Effector CD4-positive, alpha-beta T cell (primary cell): ENCODE measurements around the gene LMAN2.
A peak's percentile ranks its signal among the peaks of the same experiment; 100 is the strongest.
"Not testable (repeated sequence)": the region's sequence is repeated elsewhere in the genome, so short reads cannot be mapped to it uniquely, and the experiment has no call there.

Experiments
- DNase-seq: peaks from one replicate; pipeline ENCODE4 v3.0.0-alpha.2; 2020

The LMAN2 gene

DNA sequence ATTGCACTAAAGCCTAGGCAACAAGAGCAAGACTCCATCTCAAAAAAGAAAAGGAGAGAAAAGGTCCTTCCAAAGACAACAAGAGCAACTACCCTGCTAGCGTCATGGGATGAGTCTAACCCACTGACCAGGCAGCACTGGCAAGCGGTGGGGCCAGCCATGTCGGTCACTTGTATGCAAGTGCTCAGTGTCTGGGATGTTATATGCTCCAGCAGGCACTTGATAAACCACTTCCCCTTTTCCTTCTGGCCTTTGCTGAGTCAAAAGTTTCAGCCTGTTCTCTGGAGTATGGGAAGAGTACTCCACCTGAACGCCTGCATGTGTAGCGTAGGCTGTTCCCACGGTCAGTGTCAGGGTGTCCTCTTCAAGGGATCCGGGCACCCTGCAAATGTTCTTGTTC, 30.6 kb downstream of the LMAN2 start:
- no peak for DNase-seq

DNA sequence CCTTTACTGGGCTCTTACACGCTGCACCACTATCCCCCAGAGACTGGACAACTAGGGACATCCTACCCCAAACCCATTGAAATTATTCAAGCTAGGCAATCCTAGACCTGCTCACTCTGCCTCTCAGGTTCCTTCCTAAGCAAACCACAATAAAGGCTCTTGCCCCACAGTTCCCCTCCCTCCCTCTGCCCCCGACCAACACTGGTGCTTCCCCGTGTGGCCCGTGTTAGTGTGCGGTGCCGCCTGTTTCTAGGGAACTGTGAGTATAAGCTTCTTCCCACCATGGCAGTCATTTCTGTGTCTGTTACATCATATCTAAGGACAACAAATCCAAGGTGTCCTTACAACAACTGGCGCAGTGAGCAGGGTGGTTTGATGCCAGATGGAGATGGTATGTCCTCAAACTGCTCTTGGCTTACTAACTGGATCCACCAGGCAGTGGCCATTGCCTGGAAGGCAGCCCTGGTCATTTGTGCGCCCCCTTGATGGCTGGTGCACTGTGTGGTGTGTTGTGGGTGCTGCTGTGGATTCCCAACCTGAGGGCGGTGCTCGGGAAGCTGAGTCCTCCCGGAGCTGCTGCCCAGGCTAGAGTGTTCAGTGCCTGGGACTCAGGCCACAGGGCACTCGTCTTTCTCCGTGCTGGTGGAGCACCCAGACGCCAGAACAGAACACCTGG, 31.4 kb downstream of the LMAN2 start:
- DNase-seq, result no peak

DNA sequence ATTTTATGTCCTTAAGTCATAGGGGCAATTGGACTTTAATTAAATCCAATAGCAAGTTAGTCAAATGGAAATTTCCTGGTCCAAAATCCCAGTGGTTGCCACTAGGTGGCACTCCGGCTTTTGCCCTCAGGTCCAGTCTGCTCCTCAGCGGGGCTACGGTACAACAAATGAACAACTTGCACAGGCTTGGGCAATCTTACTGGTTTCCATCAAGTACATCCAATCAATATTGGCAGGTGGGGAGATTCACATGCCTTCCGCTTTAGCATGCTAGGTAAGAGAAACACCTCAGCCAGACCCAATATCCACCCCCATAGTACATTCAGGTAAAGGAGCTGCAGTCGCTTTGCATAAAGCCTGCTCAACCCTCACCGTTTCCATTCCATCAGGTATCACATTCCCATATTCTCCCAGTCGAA, 33.5 kb downstream of the LMAN2 start:
- peak; percentile 65 for DNase-seq

DNA sequence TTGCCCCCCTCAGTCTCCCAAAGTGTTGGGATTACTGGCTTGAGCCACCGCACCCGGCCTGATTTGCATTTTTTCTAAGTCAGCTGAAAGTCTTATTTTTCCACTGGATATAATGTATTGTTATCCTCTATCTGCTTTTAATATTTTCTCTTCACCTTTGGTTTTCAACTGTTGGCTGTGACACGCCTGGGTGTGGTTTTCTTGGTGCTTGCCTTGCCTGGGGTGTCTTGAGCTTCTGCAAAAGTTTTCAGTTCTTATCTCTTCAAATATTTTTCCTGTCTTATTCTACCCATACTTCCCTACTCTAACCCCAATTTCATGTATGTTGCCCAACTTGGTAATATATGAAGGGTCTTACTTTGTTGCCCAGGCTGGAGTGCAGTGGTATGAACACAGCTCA, 35.5 kb downstream of the LMAN2 start:
- DNase-seq, result no peak

DNA sequence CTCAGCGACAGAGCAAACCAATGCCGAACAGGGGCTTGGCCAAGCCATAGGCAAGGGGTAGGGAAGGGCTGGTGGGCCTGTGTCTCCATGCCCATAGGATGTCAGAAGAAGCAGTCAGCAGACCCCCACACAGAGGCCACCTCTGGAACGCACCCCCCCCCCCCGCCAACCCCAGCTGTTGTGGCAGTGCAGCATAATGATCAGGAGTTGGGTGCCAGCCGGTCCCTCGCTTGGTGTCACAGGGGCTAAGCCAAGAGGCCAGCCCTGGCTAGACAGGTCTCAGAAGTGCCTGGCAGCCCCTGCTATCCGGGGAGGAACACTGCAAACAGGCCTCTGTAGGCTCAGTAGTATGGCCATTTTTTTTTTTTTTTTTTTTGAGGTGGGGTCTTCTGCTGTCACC, 36.1 kb downstream of the LMAN2 start:
- DNase-seq, result no peak

DNA sequence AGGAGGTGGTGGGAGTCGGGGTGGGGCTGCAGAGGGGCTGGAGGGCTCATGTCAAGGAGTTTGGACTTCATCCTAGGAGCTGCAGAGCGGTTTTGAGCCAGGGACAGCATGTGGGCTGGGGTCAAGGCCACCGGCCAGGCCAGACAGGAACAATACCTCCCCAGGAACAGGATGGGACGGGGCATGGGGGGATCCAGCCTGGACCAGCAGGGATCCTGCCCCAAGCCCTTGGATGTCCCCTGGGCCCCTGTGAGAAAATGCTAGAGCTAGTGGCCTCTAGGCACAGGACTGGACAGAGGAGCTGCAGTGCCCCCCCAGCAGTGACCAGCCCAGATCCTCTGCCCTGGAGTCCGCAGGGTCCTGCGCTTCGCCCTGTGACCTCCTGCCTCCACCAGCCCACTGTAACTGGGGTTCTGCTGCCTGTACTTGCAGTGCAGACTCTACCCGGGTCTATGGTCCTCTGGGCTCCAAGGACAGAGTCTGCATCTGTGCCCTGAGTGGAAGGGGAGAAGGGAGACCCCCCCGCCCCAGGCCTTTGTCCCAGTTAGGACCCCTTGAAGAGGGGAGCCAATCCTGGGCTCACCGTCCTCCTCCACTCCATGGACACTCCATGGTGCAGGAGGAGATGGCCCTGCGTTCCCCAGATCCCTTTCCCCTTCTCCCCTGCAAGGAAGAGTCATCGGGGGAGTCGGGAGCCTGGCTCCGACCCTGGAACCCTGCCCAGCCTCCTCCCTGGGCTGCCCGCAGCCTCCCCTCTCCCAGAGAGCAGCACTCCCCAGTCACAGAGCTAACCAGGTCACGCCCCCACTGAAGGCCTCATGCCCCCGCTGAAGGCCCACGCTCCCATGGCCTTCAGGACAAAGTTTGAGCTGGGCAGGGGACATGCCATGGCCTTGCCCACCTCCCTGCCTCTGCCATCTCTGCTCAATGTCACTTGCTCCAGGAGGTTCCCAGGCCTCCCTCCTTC, 36.8 kb downstream of the LMAN2 start:
- no peak for DNase-seq

DNA sequence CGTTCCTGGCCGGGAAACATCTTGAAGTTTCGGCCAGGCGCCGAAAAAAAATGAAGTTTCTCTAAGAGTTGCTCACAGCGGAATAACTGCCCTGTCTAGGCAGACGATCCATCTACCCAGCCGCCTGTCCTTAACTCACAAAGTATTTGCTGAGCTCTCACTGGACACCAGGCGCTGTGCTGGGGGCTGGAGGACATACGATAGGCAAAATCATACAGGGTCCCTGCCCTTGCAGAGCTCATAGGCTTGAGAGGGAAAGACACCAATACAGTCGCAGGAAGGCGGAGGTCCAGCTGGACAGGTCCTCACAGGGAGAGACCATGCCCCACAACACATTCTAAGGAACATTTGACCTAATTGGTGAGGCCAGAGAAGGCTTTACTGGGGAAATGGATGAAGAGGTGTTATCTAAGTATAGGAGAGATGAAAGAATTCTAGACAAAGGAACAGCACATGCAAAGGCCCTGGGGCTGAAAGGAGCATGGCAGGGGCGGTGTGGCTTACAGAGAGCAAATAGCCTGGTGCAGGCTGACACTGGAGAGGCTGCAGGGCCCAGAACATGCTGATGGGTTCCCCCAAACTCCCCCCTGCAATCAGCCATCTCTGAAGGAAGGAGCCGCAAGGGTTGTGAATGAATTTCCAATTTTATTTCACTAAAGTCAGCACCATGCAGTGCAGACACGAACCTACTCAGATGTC, 37.8 kb downstream of the LMAN2 start:
- DNase-seq, result no peak

DNA sequence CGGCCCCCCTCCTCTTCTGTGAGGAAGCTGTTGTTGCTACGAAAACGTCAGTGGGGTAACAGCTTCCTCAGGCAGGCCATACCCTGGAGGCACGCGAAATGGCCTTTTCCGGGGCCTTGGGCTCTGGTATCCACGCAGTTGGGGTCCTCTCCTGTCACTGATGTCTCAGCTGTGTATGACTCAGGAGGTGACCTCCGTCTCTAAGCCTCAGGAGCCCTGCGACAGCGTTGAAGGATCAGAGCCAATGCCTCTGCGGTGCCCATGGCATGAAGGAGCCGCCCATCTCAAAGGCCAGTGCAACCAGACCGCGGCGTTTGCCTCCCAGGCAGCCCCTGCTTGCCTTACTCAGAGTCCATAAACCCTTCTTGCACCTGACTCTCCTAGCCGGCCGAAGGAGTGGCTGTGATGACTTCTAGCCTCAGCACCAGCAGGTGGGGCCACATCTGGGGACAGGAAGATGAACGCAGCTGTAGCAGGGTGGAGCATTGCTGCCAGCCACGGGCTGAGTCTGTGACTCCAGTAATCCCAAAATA, 38.8 kb downstream of the LMAN2 start:
- DNase-seq, result no peak

DNA sequence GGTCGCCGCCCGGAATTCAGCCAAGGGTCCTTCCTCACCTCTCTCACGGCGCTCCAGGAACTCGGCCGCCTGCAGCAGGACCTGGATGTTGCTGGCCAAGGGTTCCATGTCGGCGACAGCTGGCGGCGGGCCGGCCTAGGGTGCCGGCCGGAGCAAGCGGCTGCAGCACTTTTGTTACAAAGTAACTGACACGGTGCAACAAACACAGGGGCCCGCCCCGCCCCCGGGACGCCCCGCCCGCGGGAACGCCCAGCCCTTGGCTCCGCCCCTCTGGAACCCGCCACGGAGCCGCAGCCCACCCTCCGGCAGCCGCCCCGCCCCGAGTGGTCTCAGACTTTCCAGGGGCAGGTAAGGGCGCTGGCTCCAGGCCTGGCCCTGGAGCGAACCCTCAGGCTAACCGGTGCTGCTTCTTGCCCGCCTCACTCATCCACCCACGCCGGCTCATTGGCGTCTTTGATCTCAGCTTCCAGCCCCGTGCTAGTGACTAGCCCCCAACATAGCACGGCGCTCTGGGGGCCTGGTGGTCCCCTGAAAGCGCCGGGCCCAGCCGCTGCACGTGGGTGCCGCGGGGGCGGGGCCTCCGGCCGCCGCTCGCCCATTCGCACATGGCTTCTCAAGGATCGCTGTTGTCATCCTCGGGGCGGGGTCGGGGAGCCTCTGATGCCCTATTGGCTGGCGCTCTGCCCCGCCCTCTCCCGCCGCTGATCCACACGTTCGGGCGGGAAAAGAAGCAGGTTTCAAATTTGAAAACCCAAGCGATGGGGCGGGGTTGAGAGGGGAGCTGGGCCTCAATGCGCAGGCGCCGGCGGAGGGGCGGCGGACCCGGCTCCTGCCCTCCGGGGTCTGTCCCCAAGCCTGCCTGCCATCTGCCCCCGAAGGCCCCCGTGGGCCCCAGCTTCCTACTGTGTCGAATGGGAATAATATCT, 39.5 kb downstream of the LMAN2 start, which contains the start of gene MXD3:
Gene MXD3, minus strand, starts transcription at position 176 of the 926 bp plus-strand sequence. Its CDS starts 68 bp downstream, at position 108.
- DNase-seq, result peak; percentile 92

DNA sequence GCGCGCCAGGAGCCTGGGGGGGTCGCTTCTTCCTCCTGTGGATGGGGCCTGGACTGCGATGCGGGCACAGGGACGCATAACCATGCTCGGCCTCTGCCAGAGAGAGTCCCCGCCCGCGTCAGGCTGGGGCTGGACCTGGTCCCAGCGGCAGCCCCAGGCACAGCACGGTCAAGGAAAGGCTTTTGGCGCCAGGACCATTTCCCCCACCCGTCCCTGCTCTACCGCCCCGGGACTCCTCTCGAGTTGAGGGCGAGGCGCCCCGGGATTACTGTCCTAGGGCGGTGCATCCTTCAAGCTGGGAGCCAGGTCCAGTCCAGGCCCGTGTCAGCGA, 40.1 kb downstream of the LMAN2 start:
- DNase-seq, result no peak

DNA sequence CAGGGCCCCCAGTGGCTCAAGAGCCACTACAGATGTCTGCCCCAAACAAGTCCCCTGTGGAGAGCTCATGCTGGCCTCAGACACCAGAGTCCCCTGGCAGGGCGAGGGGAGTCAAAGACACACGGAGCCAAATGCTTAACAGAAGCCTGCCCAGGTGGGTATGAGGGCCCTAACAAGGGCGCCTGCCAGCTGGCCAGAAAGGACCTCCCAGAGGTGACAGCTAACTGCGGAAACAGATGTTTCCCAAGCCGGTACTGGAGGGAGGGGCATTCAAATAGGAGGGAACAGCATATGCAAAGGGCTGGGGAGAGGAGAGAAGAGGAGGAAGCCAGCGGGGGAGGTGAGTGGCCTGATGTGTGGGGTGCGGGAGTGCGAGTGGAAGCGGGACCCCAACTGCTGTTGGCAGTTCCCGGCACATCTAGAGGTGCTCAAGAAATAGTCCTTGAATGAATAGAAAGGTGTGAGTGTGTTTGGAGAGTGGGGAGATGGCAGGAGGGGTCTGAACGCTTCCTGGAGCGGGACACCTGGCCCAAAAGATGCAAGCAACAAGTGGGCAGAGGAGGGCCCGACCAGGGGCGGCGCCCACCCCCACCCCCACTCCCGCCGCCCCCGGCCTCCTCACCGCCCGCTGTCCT, 40.6 kb downstream of the LMAN2 start:
- DNase-seq, result no peak

DNA sequence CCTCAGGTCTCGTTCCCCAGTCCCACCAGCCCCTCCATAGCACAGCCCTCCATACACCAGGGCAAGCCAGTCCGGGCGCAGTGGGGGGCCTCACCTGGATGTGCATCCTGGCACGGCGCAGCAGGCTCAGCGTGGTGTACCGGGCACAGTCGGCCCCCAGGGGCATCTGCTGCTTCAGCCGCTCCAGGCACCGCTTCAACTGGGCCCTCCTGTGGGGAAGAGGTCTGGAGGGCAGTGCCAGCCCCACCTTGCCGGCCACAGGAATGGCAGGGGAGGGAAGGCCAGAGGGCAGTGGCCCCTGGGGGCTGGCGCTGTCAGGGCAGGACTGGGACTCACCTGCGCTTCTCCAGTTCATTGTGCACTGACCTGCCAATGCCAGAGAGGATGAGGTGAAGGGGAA, 41.1 kb downstream of the LMAN2 start:
- no peak for DNase-seq

DNA sequence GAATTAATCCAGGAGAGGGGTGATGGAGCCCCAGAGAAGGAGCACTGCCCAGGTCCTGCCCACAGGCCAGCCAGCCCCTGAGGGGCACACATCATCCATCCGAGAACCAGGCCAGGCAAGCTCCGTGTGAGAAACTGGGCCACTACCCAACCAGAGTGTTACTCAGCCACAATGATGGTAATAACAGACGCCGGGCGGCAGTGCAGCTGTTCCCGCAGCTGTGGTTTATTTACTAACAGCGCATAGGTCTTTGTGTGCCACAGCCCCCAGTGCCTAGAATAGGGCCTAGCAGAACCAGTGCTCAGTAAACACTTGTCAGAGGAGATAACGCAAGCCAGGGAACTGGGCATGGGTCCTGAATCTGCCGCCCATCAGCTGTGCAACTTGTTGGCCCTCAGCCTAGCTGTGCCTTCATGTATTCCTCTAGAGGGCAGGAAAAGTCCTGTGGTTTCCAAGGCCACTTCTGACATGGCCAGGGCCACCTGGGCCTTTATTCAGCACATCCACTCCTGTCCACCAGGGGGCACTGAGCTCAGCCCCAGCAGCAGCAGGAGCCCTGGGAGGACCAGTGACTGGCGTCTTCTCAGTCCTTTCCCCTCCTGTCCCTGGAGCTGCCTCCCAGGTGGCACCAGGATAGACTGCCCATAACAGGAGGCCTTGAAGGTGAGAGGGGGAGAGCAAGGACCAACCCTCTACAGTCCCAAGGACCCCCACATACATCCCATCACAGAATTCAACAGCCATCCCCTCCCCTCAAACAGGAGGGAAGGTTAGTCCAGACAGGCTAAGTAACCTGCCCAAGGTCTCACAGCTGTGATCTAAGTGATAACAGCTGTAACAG, 41.9 kb downstream of the LMAN2 start:
- DNase-seq, result peak; percentile 60

DNA sequence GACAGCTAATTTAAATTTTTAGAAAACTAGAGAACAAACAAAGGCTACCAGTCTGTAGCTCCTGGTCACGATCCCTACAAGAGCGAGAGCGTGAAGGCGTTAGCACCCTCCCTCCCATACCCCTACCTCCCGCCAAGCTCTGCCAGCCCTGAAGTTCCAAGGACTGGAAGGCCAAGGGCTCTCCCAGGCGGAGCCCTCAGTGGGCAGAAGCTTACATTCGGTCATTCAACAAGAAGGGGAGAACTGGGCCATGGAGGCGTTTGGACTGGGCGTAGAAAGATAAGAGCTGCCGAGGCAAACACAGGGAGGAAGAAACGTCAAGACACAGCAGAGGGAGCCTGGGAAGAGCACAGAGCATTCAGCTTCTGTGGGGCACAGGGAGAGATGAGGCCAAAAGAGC, 42.7 kb downstream of the LMAN2 start:
- no peak for DNase-seq

DNA sequence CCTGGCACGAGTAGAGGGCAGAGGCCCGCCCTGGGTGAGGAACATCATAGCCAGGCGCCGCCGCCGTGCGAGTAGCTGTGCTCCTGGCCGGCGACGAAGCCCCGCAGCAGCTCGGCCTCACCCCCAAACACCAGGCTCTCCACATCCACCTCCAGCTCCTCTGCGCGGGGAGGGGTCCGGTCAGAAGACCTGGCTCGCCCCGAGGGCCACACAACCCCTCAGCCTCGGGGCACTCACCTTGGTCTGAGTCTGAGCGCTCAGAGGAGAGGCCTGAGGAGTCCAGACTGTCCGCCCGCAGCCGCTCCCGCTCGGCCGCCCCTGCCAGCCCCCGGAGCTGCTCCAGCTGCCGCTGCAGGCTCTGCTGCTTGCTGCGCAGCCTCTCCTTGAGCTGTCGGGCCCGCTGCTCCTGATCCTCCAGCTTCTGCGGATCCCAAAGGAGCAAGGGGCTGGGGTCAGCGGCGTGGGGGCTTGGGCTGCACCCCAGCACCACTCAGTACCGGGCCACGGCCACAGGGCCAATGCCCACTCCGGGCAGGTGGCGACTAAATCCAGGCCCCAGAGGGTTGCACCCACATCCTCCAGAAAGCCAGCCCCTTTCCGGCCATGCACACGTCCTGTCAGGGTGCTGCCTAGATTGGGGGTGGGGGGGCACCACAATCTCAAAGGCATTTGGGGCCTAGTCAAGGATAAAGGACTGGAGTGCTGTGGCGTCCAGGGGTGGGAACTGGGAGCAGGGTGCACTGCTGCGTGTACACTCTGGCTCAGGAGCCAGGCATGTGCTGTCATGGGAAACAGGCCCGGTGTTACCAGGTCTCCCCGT, 43.7 kb downstream of the LMAN2 start:
- no peak for DNase-seq

DNA sequence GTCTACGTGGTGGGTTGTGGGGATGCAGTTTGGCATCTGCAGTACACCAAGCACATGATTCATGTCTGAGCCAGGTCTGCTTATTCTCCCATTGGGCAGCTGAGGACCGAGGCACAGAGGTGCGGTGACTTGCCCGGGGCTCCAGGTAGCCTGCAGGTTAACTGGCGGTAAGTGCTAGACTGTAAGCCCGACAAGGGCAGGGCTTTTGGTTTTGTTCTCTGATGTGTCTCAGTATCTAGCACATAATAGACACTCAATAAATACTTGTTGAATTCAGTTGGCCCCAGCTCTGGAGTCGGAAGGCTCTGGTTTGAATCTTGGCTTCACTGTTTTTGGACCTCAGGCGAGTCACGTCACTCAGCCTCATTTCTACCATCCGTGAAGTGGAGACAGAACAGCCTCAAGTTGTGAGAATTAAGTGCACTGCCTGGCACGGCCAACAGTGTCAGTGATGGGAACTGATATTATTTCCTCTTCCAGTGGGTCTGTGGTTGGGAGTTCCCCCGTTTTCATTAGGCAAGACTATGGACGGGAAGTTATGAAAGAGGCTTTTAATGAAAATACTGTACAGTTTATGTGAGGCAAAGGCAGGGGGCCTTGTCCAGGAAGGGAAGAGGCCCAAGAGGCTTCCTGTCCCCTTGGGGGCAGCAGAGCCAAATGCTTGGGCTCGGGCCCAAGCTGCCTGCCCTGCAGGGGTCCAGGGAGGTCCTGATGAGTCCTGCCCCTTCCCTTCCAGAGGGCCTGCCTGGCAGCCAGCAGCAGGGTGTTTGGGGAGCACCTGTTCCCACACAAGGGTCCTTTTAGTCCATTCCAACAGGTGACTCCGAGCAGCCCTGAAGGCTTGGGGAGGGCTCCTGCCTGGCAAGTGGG, 44.6 kb downstream of the LMAN2 start:
- DNase-seq, result no peak

DNA sequence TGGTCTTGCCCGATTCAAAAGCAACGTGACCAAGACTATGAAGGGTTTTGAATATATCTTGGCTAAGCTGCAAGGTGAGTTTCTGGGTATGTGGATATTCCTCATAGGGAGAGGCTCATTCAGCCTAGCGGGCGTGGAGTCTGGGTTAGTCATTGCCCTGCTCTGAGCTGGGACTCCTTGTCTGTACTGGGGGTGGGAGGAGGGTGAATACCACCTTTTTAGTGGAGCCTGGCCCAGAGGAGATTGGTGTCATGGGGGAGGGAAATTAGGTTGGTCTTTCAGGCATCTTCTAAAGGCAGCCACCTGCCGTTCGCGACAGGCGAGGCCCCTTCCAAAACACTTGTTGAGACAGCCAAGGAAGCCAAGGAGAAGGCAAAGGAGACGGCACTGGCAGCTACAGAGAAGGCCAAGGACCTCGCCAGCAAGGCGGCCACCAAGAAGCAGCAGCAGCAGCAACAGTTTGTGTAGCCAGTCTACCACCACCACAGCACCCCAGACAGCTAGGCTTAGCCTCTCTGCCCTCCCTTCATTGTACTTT, 45.3 kb downstream of the LMAN2 start:
- DNase-seq, result not testable (repeated sequence)

DNA sequence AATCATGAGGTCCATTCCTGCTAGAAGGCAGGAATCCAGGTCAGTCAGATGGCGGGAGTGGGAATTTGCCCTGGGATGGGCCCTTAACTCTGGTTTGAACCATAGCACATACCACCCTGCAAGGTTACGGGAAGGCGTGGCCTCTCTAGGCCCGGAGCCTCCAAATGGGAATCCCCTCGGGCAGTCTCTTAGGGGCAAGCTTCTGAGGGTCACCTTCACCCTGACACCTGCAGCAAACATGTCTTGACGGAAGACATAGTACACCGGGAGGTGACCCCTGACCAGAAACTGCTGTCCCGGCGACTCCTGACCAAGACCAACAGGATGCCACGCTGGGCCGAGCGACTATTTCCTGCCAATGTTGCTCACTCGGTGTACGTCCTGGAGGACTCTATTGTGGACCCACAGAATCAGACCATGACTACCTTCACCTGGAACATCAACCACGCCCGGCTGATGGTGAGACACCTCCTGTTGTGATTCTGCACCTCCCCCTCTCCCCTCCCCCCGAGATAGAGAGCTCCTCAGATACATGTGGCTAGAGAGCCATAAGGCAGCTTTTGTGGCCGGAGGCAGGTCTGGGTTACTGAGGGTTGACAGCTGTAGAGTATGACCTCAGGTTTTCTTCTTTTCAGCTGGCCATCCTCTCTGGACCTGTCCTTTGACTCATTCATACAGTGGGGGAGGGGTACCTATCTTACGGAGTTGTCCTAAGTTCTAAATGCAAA, 46.9 kb downstream of the LMAN2 start:
- no peak for DNase-seq
